ENCODE measurements around the gene ZNF521.

ZNF521 gene

GRCh38 chr18:25251068-25251467, 100.9 kb downstream of the ZNF521 start:
- Histone ChIP-seq H3K4me3 (ENCODE audit: low read length in 2 of 2) (no peak overlapping the region), H3K36me3 (ENCODE audit: control insufficient read depth in 2 of 2, insufficient read depth in 2 of 2, low read length in 2 of 2) (no peaks in the 10 kb centered on the region), H3K9me3 (ENCODE audit: control insufficient read depth in 2 of 2, low read length in 2 of 2) (no peaks in the 10 kb centered on the region), H3K27ac (ENCODE audit: low read length) (no peak overlapping the region), H3K9ac (ENCODE audit: low read length in 2 of 2) (no peak overlapping the region), H3K4me1 (ENCODE audit: control insufficient read depth, insufficient read depth, low read length) (no peaks in the 10 kb centered on the region), H3K27me3 (ENCODE audit: control insufficient read depth in 1 of 2, insufficient read depth in 2 of 2, low read length in 2 of 2) (no peaks in the 10 kb centered on the region)

- no peak overlapping the region for H3K27ac ChIP-seq (ENCODE audit: low read length)
- H3K4me1 ChIP-seq (ENCODE audit: control insufficient read depth, insufficient read depth, low read length) = no peaks in the 10 kb centered on the region
- H3K27me3 ChIP-seq (ENCODE audit: control insufficient read depth in 1 of 2, insufficient read depth in 2 of 2, low read length in 2 of 2) = no peaks in the 10 kb centered on the region
- H3K9ac ChIP-seq (ENCODE audit: low read length in 2 of 2) = no peak overlapping the region
- H3K9me3 ChIP-seq (ENCODE audit: control insufficient read depth in 2 of 2, low read length in 2 of 2) = no peaks in the 10 kb centered on the region
- H3K36me3 ChIP-seq (ENCODE audit: control insufficient read depth in 2 of 2, insufficient read depth in 2 of 2, low read length in 2 of 2) = no peaks in the 10 kb centered on the region
- no peak overlapping the region for H3K4me3 ChIP-seq (ENCODE audit: low read length in 2 of 2)
Measured at GRCh38 chr18:25250474-25250851, 101.5 kb downstream of the ZNF521 start.

- H3K9me3 ChIP-seq (ENCODE audit: control insufficient read depth in 2 of 2, low read length in 2 of 2) = no peaks in the 10 kb centered on the region
- no peaks in the 10 kb centered on the region for H3K4me1 ChIP-seq (ENCODE audit: control insufficient read depth, insufficient read depth, low read length)
- no peaks in the 10 kb centered on the region for H3K27me3 ChIP-seq (ENCODE audit: control insufficient read depth in 1 of 2, insufficient read depth in 2 of 2, low read length in 2 of 2)
- H3K36me3 ChIP-seq (ENCODE audit: control insufficient read depth in 2 of 2, insufficient read depth in 2 of 2, low read length in 2 of 2) = no peaks in the 10 kb centered on the region
- no peak overlapping the region for H3K9ac ChIP-seq (ENCODE audit: low read length in 2 of 2)
- no peak overlapping the region for H3K27ac ChIP-seq (ENCODE audit: low read length)
- H3K4me3 ChIP-seq (ENCODE audit: low read length in 2 of 2) = no peak overlapping the region
Measured at GRCh38 chr18:25248755-25249154, 103.2 kb downstream of the ZNF521 start.

- Histone ChIP-seq H3K27me3 (ENCODE audit: control insufficient read depth in 1 of 2, insufficient read depth in 2 of 2, low read length in 2 of 2) (no peaks in the 10 kb centered on the region), H3K4me1 (ENCODE audit: control insufficient read depth, insufficient read depth, low read length) (no peaks in the 10 kb centered on the region), H3K9ac (ENCODE audit: low read length in 2 of 2) (no peak overlapping the region), H3K27ac (ENCODE audit: low read length) (no peak overlapping the region), H3K36me3 (ENCODE audit: control insufficient read depth in 2 of 2, insufficient read depth in 2 of 2, low read length in 2 of 2) (no peaks in the 10 kb centered on the region), H3K4me3 (ENCODE audit: low read length in 2 of 2) (no peak overlapping the region), H3K9me3 (ENCODE audit: control insufficient read depth in 2 of 2, low read length in 2 of 2) (no peaks in the 10 kb centered on the region)
Measured at GRCh38 chr18:25247725-25248124, 104.2 kb downstream of the ZNF521 start.

GRCh38 chr18:25244924-25245698, 106.9 kb downstream of the ZNF521 start:
- Histone ChIP-seq H3K27ac (ENCODE audit: low read length) (no peak overlapping the region), H3K27me3 (ENCODE audit: control insufficient read depth in 1 of 2, insufficient read depth in 2 of 2, low read length in 2 of 2) (no peaks in the 10 kb centered on the region), H3K36me3 (ENCODE audit: control insufficient read depth in 2 of 2, insufficient read depth in 2 of 2, low read length in 2 of 2) (no peaks in the 10 kb centered on the region), H3K9me3 (ENCODE audit: control insufficient read depth in 2 of 2, low read length in 2 of 2) (no peaks in the 10 kb centered on the region), H3K9ac (ENCODE audit: low read length in 2 of 2) (no peak overlapping the region), H3K4me3 (ENCODE audit: low read length in 2 of 2) (no peak overlapping the region), H3K4me1 (ENCODE audit: control insufficient read depth, insufficient read depth, low read length) (no peaks in the 10 kb centered on the region)

- Histone ChIP-seq H3K4me3 (ENCODE audit: low read length in 2 of 2) (no peak overlapping the region), H3K4me1 (ENCODE audit: control insufficient read depth, insufficient read depth, low read length) (no peaks in the 10 kb centered on the region), H3K36me3 (ENCODE audit: control insufficient read depth in 2 of 2, insufficient read depth in 2 of 2, low read length in 2 of 2) (no peaks in the 10 kb centered on the region), H3K9me3 (ENCODE audit: control insufficient read depth in 2 of 2, low read length in 2 of 2) (no peaks in the 10 kb centered on the region), H3K9ac (ENCODE audit: low read length in 2 of 2) (no peak overlapping the region), H3K27me3 (ENCODE audit: control insufficient read depth in 1 of 2, insufficient read depth in 2 of 2, low read length in 2 of 2) (no peaks in the 10 kb centered on the region), H3K27ac (ENCODE audit: low read length) (no peak overlapping the region)
Measured at GRCh38 chr18:25244170-25244569, 107.8 kb downstream of the ZNF521 start.

GRCh38 chr18:25243754-25244153, 108.2 kb downstream of the ZNF521 start:
- Histone ChIP-seq H3K27me3 (ENCODE audit: control insufficient read depth in 1 of 2, insufficient read depth in 2 of 2, low read length in 2 of 2) (no peaks in the 10 kb centered on the region), H3K9me3 (ENCODE audit: control insufficient read depth in 2 of 2, low read length in 2 of 2) (no peaks in the 10 kb centered on the region), H3K9ac (ENCODE audit: low read length in 2 of 2) (no peak overlapping the region), H3K27ac (ENCODE audit: low read length) (no peak overlapping the region), H3K4me3 (ENCODE audit: low read length in 2 of 2) (no peak overlapping the region), H3K36me3 (ENCODE audit: control insufficient read depth in 2 of 2, insufficient read depth in 2 of 2, low read length in 2 of 2) (no peaks in the 10 kb centered on the region), H3K4me1 (ENCODE audit: control insufficient read depth, insufficient read depth, low read length) (no peaks in the 10 kb centered on the region)

- Histone ChIP-seq H3K4me3 (ENCODE audit: low read length in 2 of 2) (no peak overlapping the region), H3K27ac (ENCODE audit: low read length) (no peak overlapping the region)
Measured at GRCh38 chr18:25243257-25243656, 108.7 kb downstream of the ZNF521 start.

GRCh38 chr18:25240420-25240770, 111.6 kb downstream of the ZNF521 start:
- no peak overlapping the region for H3K27ac ChIP-seq (ENCODE audit: low read length)
- no peak overlapping the region for H3K9ac ChIP-seq (ENCODE audit: low read length in 2 of 2)
- H3K9me3 ChIP-seq (ENCODE audit: control insufficient read depth in 2 of 2, low read length in 2 of 2) = no peaks in the 10 kb centered on the region
- H3K27me3 ChIP-seq (ENCODE audit: control insufficient read depth in 1 of 2, insufficient read depth in 2 of 2, low read length in 2 of 2) = no peaks in the 10 kb centered on the region
- H3K4me1 ChIP-seq (ENCODE audit: control insufficient read depth, insufficient read depth, low read length) = no peaks in the 10 kb centered on the region
- no peak overlapping the region for H3K4me3 ChIP-seq (ENCODE audit: low read length in 2 of 2)
- H3K36me3 ChIP-seq (ENCODE audit: control insufficient read depth in 2 of 2, insufficient read depth in 2 of 2, low read length in 2 of 2) = no peaks in the 10 kb centered on the region

More at GRCh38 chr18:25243257-25243656, 108.7 kb downstream of the ZNF521 start:
- no peaks in the 10 kb centered on the region for H3K36me3 ChIP-seq (ENCODE audit: control insufficient read depth in 2 of 2, insufficient read depth in 2 of 2, low read length in 2 of 2)
- no peaks in the 10 kb centered on the region for H3K27me3 ChIP-seq (ENCODE audit: control insufficient read depth in 1 of 2, insufficient read depth in 2 of 2, low read length in 2 of 2)
- no peaks in the 10 kb centered on the region for H3K9me3 ChIP-seq (ENCODE audit: control insufficient read depth in 2 of 2, low read length in 2 of 2)
- H3K9ac ChIP-seq (ENCODE audit: low read length in 2 of 2) = no peak overlapping the region
- H3K4me1 ChIP-seq (ENCODE audit: control insufficient read depth, insufficient read depth, low read length) = no peaks in the 10 kb centered on the region

GRCh38 chr18:25239581-25240419, 112.2 kb downstream of the ZNF521 start:
- H3K4me3 ChIP-seq (ENCODE audit: low read length in 2 of 2) = no peak overlapping the region
- H3K36me3 ChIP-seq (ENCODE audit: control insufficient read depth in 2 of 2, insufficient read depth in 2 of 2, low read length in 2 of 2) = no peaks in the 10 kb centered on the region
- no peaks in the 10 kb centered on the region for H3K4me1 ChIP-seq (ENCODE audit: control insufficient read depth, insufficient read depth, low read length)
- H3K27me3 ChIP-seq (ENCODE audit: control insufficient read depth in 1 of 2, insufficient read depth in 2 of 2, low read length in 2 of 2) = no peaks in the 10 kb centered on the region
- no peak overlapping the region for H3K9ac ChIP-seq (ENCODE audit: low read length in 2 of 2)
- H3K27ac ChIP-seq (ENCODE audit: low read length) = no peak overlapping the region
- H3K9me3 ChIP-seq (ENCODE audit: control insufficient read depth in 2 of 2, low read length in 2 of 2) = no peaks in the 10 kb centered on the region

- Histone ChIP-seq H3K4me3 (ENCODE audit: low read length in 2 of 2) (no peak overlapping the region), H3K9ac (ENCODE audit: low read length in 2 of 2) (no peak overlapping the region), H3K27me3 (ENCODE audit: control insufficient read depth in 1 of 2, insufficient read depth in 2 of 2, low read length in 2 of 2) (no peaks in the 10 kb centered on the region), H3K36me3 (ENCODE audit: control insufficient read depth in 2 of 2, insufficient read depth in 2 of 2, low read length in 2 of 2) (no peaks in the 10 kb centered on the region), H3K27ac (ENCODE audit: low read length) (no peak overlapping the region), H3K9me3 (ENCODE audit: control insufficient read depth in 2 of 2, low read length in 2 of 2) (no peaks in the 10 kb centered on the region), H3K4me1 (ENCODE audit: control insufficient read depth, insufficient read depth, low read length) (no peaks in the 10 kb centered on the region)
Measured at GRCh38 chr18:25239151-25239550, 112.8 kb downstream of the ZNF521 start.
